Measurements from ENCODE around the gene AP3B2. TPM values are rescaled to one million over a fixed set of nuclear protein-coding genes. Genes with fewer than 3 reads are reported as not detected.
"Not testable (repeated sequence)": the region's sequence is repeated elsewhere in the genome, so short reads cannot be mapped to it uniquely, and the experiment has no call there.

Gene AP3B2
- total RNA-seq, 4 donors from 2014 or later: 1.2 to 10.4 (median 1.6) TPM; not detected in 1

GRCh38 chr15:82648257-82649103, 61.2 kb downstream of the AP3B2 start:
- Histone ChIP-seq H3K36me3 (no peaks in the 10 kb centered on the region), H3K4me3 (peak overlapping the region; percentile 43 to 62 (median 60)), H3K4me1 (peaks cover 0 to 24% (median 8%) of the 10 kb centered on the region in 4 donors), H3K9me3 (peaks cover 0 to 6% (median 0%) of the 10 kb centered on the region in 4 donors), H3K27me3 (peaks cover 0 to 22% of the 10 kb centered on the region in 2 donors), H3K27ac (no peak overlapping the region)
- DNase-seq: no peak
- no peak for TF ChIP-seq POLR2A (IDR thresholded peaks at IDR 0.05)
- TF ChIP-seq CTCF (IDR thresholded peaks at IDR 0.05): no peak

- TF ChIP-seq CTCF (IDR thresholded peaks at IDR 0.05) (no peak), POLR2A (IDR thresholded peaks at IDR 0.05) (no peak)
- peaks cover 0 to 22% of the 10 kb centered on the region in 2 donors for H3K27me3 ChIP-seq
- H3K4me1 ChIP-seq: peaks cover 0 to 24% (median 8%) of the 10 kb centered on the region in 4 donors
- peak overlapping the region; percentile 43 to 62 (median 60) for H3K4me3 ChIP-seq
- H3K36me3 ChIP-seq: no peaks in the 10 kb centered on the region
- H3K9me3 ChIP-seq: peaks cover 0 to 6% (median 0%) of the 10 kb centered on the region in 4 donors
- DNase-seq: peak in 2 of 3 donors; percentile 29 to 58
- H3K27ac ChIP-seq: peak overlapping the region in 2 of 4 donors; percentile 19 to 25
These were observed 61.8 kb downstream of the AP3B2 start for GRCh38 chr15:82647835-82648256.

- Histone ChIP-seq H3K9me3 (peaks cover 0 to 6% (median 0%) of the 10 kb centered on the region in 4 donors), H3K27ac (peak within 1 kb of the TSS in 2 of 4 donors; percentile 19 to 25), H3K36me3 (no peaks in the 10 kb centered on the region), H3K4me1 (peaks cover 0 to 24% (median 8%) of the 10 kb centered on the region in 4 donors), H3K4me3 (peak within 1 kb of the TSS; percentile 43 to 62 (median 60)), H3K27me3 (peaks cover 0 to 22% of the 10 kb centered on the region in 2 donors)
- peak in 2 of 3 donors; percentile 57 to 58 for DNase-seq
- TF ChIP-seq CTCF (IDR thresholded peaks at IDR 0.05) (no peak), POLR2A (IDR thresholded peaks at IDR 0.05) (no peak)
These were observed 62.4 kb downstream of the AP3B2 start, which contains the start of gene CPEB1 for GRCh38 chr15:82647045-82647834. Gene CPEB1, minus strand, starts transcription at chr15:82647363. Its CDS starts 18,904 bp downstream, at chr15:82628459.

- Histone ChIP-seq H3K9me3 (peaks cover 0 to 6% (median 0%) of the 10 kb centered on the region in 4 donors), H3K4me1 (peaks cover 0 to 24% (median 8%) of the 10 kb centered on the region in 4 donors), H3K27me3 (peaks cover 0 to 22% of the 10 kb centered on the region in 2 donors), H3K27ac (no peak overlapping the region), H3K4me3 (peak overlapping the region; percentile 43 to 62 (median 60)), H3K36me3 (no peaks in the 10 kb centered on the region)
- TF ChIP-seq POLR2A (IDR thresholded peaks at IDR 0.05) (no peak), CTCF (IDR thresholded peaks at IDR 0.05) (no peak)
- no peak for DNase-seq
These were observed 63.2 kb downstream of the AP3B2 start for GRCh38 chr15:82646250-82647044.

- not testable (repeated sequence) for H3K36me3 ChIP-seq, H3K9me3 ChIP-seq, H3K4me3 ChIP-seq, DNase-seq, H3K27ac ChIP-seq
- peaks cover 0 to 24% (median 8%) of the 10 kb centered on the region in 4 donors for H3K4me1 ChIP-seq
- H3K27me3 ChIP-seq: peaks cover 0 to 22% of the 10 kb centered on the region in 2 donors
These were observed 64.5 kb downstream of the AP3B2 start for GRCh38 chr15:82644967-82645852.
